ENCODE data around the gene PLEKHA6. TPM values are rescaled to one million over a fixed set of nuclear protein-coding genes. Genes with fewer than 3 reads are reported as not detected.

The PLEKHA6 gene
- total and polyA plus RNA-seq, 5 donors from 2014 or later = 0.17 TPM; not detected in 4

DNA sequence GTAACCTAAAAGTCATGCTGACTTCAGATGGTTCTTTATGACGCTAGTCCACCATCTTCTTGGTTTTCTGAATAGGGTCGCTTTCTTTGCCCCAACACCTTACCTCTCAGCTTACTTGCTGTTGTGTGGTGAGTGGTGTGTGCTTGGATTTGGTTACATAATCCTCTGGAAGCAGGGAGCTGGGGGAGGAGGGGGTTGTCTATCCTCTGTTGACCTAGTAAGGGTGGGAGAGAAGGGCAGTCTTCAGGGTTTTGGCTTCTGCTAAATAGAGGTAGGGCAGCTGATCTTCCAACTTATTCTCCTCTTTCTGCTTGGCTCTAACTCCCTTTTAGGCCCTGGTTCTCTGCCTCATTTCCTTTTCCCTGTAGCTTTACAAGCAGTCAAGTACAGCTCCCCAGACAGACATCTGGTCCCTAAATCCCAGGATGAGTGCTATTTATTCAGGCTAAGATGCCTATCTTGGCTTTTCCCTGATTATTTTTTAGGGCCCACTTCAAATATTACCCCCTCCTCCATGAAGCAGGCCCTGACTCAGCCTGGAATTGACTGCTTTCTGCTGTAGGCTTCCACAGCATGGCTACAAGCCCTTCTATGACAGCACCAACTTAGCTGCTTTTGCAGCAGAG, 187.2 kb downstream of the PLEKHA6 start:
- H3K27me3 Mint-ChIP-seq = no peaks in the 10 kb centered on the region
- H3K9me3 Mint-ChIP-seq = peaks cover 0 to 50% (median 18%) of the 10 kb centered on the region in 7 donors
- no peak overlapping the region for H3K27ac Mint-ChIP-seq
- ATAC-seq (ENCODE audit: low read depth in 2 of 2) (no peak), DNase-seq (no peak)
- Histone ChIP-seq H3K9me3 (ENCODE audit: control insufficient read depth in 2 of 2, low read length in 2 of 2) (peaks cover 41 to 56% of the 10 kb centered on the region in 2 experiments), H3K4me3 (ENCODE audit: low read depth, low read length) (no peak overlapping the region), H3K4me1 (ENCODE audit: control insufficient read depth, insufficient read depth, low read length, poor library complexity, severe bottlenecking) (no peaks in the 10 kb centered on the region), H3K36me3 (ENCODE audit: control insufficient read depth, insufficient read depth, low read length) (no peaks in the 10 kb centered on the region), H3K27ac (ENCODE audit: insufficient read depth, low read length, poor library complexity, severe bottlenecking) (no peak overlapping the region), H3K27me3 (ENCODE audit: control insufficient read depth, insufficient read depth, low read length) (no peaks in the 10 kb centered on the region)
- H3K4me1 Mint-ChIP-seq = no peaks in the 10 kb centered on the region
- H3K36me3 Mint-ChIP-seq = no peaks in the 10 kb centered on the region
- peak overlapping the region in 1 of 4 donors; percentile 49 for H3K4me3 Mint-ChIP-seq

DNA sequence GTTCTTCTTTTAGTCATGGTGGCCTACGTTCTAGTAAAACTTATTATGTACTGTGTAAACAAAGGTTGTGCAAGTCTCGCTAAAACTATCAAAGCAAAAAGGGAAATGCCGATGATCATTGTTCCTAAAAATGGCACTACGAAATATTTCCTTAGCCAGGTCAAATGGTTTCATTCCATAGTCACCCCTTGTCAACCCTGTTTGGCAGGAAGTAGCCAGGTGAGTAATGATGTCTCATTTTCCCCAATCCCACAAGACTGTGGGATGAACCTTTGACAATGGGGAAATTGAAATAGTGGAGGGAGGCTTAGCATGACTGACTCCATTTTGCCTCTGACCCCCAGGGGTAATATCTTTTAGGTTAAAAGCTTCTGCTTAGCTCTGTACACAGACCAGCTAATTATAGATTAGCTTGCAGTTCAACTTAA, 188.0 kb downstream of the PLEKHA6 start:
- Histone ChIP-seq H3K27ac (ENCODE audit: insufficient read depth, low read length, poor library complexity, severe bottlenecking) (no peak overlapping the region), H3K27me3 (ENCODE audit: control insufficient read depth, insufficient read depth, low read length) (no peaks in the 10 kb centered on the region), H3K4me1 (ENCODE audit: control insufficient read depth, insufficient read depth, low read length, poor library complexity, severe bottlenecking) (no peaks in the 10 kb centered on the region), H3K9me3 (ENCODE audit: control insufficient read depth in 2 of 2, low read length in 2 of 2) (peaks cover 41 to 64% of the 10 kb centered on the region in 2 experiments), H3K36me3 (ENCODE audit: control insufficient read depth, insufficient read depth, low read length) (no peaks in the 10 kb centered on the region), H3K4me3 (ENCODE audit: low read depth, low read length) (no peak overlapping the region)
- ATAC-seq (ENCODE audit: low read depth in 2 of 2) (no peak), DNase-seq (no peak)
- Mint-ChIP-seq H3K9me3 (peaks cover 0 to 54% (median 18%) of the 10 kb centered on the region in 7 donors), H3K27ac (no peak overlapping the region), H3K4me3 (no peak overlapping the region), H3K36me3 (no peaks in the 10 kb centered on the region), H3K4me1 (no peaks in the 10 kb centered on the region), H3K27me3 (no peaks in the 10 kb centered on the region)

DNA sequence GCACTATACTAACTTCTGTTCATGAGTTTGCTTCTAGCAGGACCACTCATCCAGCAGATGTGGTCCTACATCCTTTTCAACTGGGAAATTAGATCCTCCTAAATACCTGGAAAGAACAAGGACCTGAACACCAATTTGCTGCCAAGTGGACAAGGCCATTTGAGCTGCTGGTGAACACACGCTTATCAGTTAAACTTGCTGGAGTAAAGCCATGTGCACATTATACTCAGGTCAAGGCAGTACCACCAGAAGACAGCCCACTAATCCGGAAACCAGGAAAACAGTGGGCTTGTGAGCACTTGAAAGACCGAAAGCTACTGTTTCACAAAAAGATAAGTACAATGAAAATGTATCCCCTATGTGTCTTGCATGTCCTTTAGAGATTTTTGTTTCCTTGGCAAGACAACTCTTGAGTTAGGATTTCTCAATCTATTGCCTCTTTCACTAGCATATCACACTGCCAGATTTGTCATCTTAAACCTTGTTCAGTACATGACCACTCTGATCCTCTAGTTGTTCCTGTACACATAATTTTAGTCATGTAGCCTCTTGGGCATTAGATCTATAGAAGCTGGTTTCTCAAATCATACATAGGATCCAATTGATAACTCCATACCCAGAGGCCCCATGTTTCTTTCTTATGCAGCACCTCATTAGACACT, 189.1 kb downstream of the PLEKHA6 start:
- Mint-ChIP-seq H3K4me3 (no peak overlapping the region), H3K27me3 (no peaks in the 10 kb centered on the region), H3K9me3 (peaks cover 0 to 54% (median 20%) of the 10 kb centered on the region in 7 donors), H3K27ac (no peak overlapping the region), H3K4me1 (no peaks in the 10 kb centered on the region), H3K36me3 (no peaks in the 10 kb centered on the region)
- peaks cover 41 to 65% of the 10 kb centered on the region in 2 experiments for H3K9me3 ChIP-seq (ENCODE audit: control insufficient read depth in 2 of 2, low read length in 2 of 2)
- DNase-seq = no peak
- H3K27me3 ChIP-seq (ENCODE audit: control insufficient read depth, insufficient read depth, low read length) = no peaks in the 10 kb centered on the region
- no peaks in the 10 kb centered on the region for H3K36me3 ChIP-seq (ENCODE audit: control insufficient read depth, insufficient read depth, low read length)
- no peak overlapping the region for H3K4me3 ChIP-seq (ENCODE audit: low read depth, low read length)
- no peaks in the 10 kb centered on the region for H3K4me1 ChIP-seq (ENCODE audit: control insufficient read depth, insufficient read depth, low read length, poor library complexity, severe bottlenecking)
- ATAC-seq (ENCODE audit: low read depth in 2 of 2) = no peak
- no peak overlapping the region for H3K27ac ChIP-seq (ENCODE audit: insufficient read depth, low read length, poor library complexity, severe bottlenecking)

DNA sequence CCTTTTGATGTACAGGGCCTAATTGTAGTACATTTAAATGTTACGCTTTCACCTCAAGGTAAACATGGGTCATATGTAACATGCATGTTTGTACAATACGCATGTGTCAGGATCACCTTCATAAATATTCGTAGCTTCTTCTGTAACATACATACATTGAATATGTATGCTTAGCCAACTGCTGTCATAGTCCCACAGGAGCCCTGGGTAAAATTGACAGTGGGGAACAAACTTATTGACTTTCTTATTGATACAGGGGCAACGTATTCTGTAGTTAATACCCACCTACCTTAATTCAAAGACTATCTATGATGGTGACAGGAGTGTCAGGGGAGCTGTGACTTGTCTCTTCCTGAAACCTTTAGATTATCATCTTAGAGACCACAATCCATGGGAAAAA, 189.9 kb downstream of the PLEKHA6 start:
- H3K4me3 Mint-ChIP-seq = no peak overlapping the region

More for the DNA sequence above, 189.9 kb downstream of the PLEKHA6 start:
- Histone ChIP-seq H3K36me3 (ENCODE audit: control insufficient read depth, insufficient read depth, low read length) (no peaks in the 10 kb centered on the region), H3K9me3 (ENCODE audit: control insufficient read depth in 2 of 2, low read length in 2 of 2) (peaks cover 41 to 65% of the 10 kb centered on the region in 2 experiments), H3K4me3 (ENCODE audit: low read depth, low read length) (no peak overlapping the region), H3K27me3 (ENCODE audit: control insufficient read depth, insufficient read depth, low read length) (no peaks in the 10 kb centered on the region), H3K27ac (ENCODE audit: insufficient read depth, low read length, poor library complexity, severe bottlenecking) (no peak overlapping the region), H3K4me1 (ENCODE audit: control insufficient read depth, insufficient read depth, low read length, poor library complexity, severe bottlenecking) (no peaks in the 10 kb centered on the region)
- ATAC-seq (ENCODE audit: low read depth in 2 of 2) (no peak), DNase-seq (peak in 1 of 3 donors; percentile 24)
- Mint-ChIP-seq H3K9me3 (peaks cover 0 to 54% (median 20%) of the 10 kb centered on the region in 7 donors), H3K27me3 (no peaks in the 10 kb centered on the region), H3K27ac (no peak overlapping the region), H3K4me1 (no peaks in the 10 kb centered on the region), H3K36me3 (no peaks in the 10 kb centered on the region)

Other genes with a start within 250 kb of the PLEKHA6 start
- 3.0 TPM for gene ETNK2, start 207.9 kb downstream of the PLEKHA6 start, total RNA-seq
- gene ETNK2, start 207.9 kb downstream of the PLEKHA6 start, polyA plus RNA-seq = 1 to 10 TPM in 2 of 4 donors, under 1 TPM in 2; 0.55 to 1.7 (median 1.1) TPM
- not detected for gene REN, start 193.6 kb downstream of the PLEKHA6 start, total RNA-seq
- gene REN, start 193.6 kb downstream of the PLEKHA6 start, polyA plus RNA-seq = not detected
- gene KISS1, start 163.4 kb downstream of the PLEKHA6 start, total RNA-seq = 0.59 TPM
- not detected for gene KISS1, start 163.4 kb downstream of the PLEKHA6 start, polyA plus RNA-seq
- gene GOLT1A, start 145.9 kb downstream of the PLEKHA6 start, total RNA-seq = not detected
- not detected for gene GOLT1A, start 145.9 kb downstream of the PLEKHA6 start, polyA plus RNA-seq
- gene PPP1R15B, start 51.9 kb upstream of the PLEKHA6 start, total RNA-seq = 239 TPM
- gene PPP1R15B, start 51.9 kb upstream of the PLEKHA6 start, polyA plus RNA-seq = 10 to 100 TPM; 13.2 to 24.2 (median 21.1) TPM
- 39.5 TPM for gene PIK3C2B, start 134.9 kb upstream of the PLEKHA6 start, total RNA-seq
- 1 to 10 TPM in 3 of 4 donors, under 1 TPM in 1; 0.90 to 2.2 (median 1.5) TPM for gene PIK3C2B, start 134.9 kb upstream of the PLEKHA6 start, polyA plus RNA-seq
- gene MDM4, start 156.5 kb upstream of the PLEKHA6 start, total RNA-seq = 263 TPM
- gene MDM4, start 156.5 kb upstream of the PLEKHA6 start, polyA plus RNA-seq = 10 to 100 TPM; 10.0 to 20.0 (median 11.3) TPM

Data from CD4-positive, CD25-positive, alpha-beta regulatory T cell (primary cell).